NCI-H187 treated with DMSO at 0.1 percent for 48 hours (cell line): ENCODE results near the gene OXTR.

Experiments
- DNase-seq: peaks from one replicate; lab custom pipeline; 2025; lab: John Stamatoyannopoulos, UW

The OXTR gene

GRCh38 chr3:8767256-8767666, 2.2 kb downstream of the OXTR start:
- no peak for DNase-seq

- no peak for DNase-seq
These were observed 3.3 kb downstream of the OXTR start for GRCh38 chr3:8766148-8766547.

- DNase-seq, result no peak
These were observed 3.9 kb downstream of the OXTR start for GRCh38 chr3:8765528-8765927.

- DNase-seq, result no peak
These were observed 4.9 kb downstream of the OXTR start for GRCh38 chr3:8764528-8764927.

GRCh38 chr3:8762607-8763377, 6.6 kb downstream of the OXTR start:
- no peak for DNase-seq

- DNase-seq, result no peak
These were observed 7.5 kb downstream of the OXTR start for GRCh38 chr3:8761866-8762265.

GRCh38 chr3:8760506-8760905, 8.9 kb downstream of the OXTR start:
- DNase-seq, result no peak

GRCh38 chr3:8760091-8760490, 9.3 kb downstream of the OXTR start:
- no peak for DNase-seq

GRCh38 chr3:8759038-8759707, 10.2 kb downstream of the OXTR start:
- DNase-seq, result no peak

GRCh38 chr3:8757551-8758518, 11.6 kb downstream of the OXTR start:
- no peak for DNase-seq

- DNase-seq, result no peak
These were observed 12.7 kb downstream of the OXTR start for GRCh38 chr3:8756671-8757070.

- DNase-seq, result no peak
These were observed 13.7 kb downstream of the OXTR start for GRCh38 chr3:8755564-8756237.

- no peak for DNase-seq
These were observed 14.3 kb downstream of the OXTR start for GRCh38 chr3:8755097-8755496.

GRCh38 chr3:8752832-8753231, 16.6 kb downstream of the OXTR start:
- DNase-seq, result no peak

GRCh38 chr3:8749316-8749715, 20.1 kb downstream of the OXTR start:
- DNase-seq, result no peak

GRCh38 chr3:8746780-8747345, 22.6 kb downstream of the OXTR start:
- no peak for DNase-seq

GRCh38 chr3:8745619-8746370, 23.6 kb downstream of the OXTR start:
- DNase-seq, result no peak

- DNase-seq, result no peak
These were observed 25.5 kb downstream of the OXTR start for GRCh38 chr3:8743911-8744310.

GRCh38 chr3:8743021-8743601, 26.3 kb downstream of the OXTR start:
- DNase-seq, result no peak

GRCh38 chr3:8741581-8742261, 27.7 kb downstream of the OXTR start:
- no peak for DNase-seq
